ENCODE measurements around the gene KLHL36. TPM values are rescaled to one million over a fixed set of nuclear protein-coding genes. Genes with fewer than 3 reads are reported as not detected.
"Not testable (repeated sequence)": the region's sequence is repeated elsewhere in the genome, so short reads cannot be mapped to it uniquely, and the experiment has no call there.

KLHL36 gene
- total and polyA plus RNA-seq, 4 donors = 11.5 to 53.6 (median 16.9) TPM

DNA sequence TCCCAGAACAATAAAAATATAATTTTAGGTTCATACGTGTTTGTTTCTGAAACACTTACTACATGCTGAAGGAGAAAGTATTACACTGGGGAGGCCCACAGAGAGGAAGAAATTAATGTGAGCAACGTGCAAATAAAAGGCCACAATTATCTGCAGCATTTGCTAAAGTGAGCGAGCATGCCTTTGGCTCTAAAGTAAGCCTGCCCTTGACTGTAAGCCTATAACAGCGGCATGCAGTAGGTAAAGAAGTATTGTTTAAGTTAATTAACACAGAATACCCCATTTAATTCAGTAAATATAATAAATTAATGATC, 17.2 kb upstream of the KLHL36 start:
- H3K9ac ChIP-seq (ENCODE audit: low read depth in 1 of 2, low read length in 2 of 2) = no peak overlapping the region
- TF ChIP-seq FOXA2 (IDR thresholded peaks at IDR 0.05) = no peak
- no peak for TF ChIP-seq RAD21 (IDR thresholded peaks at IDR 0.05)
- TF ChIP-seq JUND (IDR thresholded peaks at IDR 0.05) = no peak
- TF ChIP-seq REST (IDR thresholded peaks at IDR 0.05) = no peak
- no peaks in the 10 kb centered on the region for H3K27me3 ChIP-seq (ENCODE audit: control insufficient read depth in 4 of 4, insufficient read depth in 4 of 4, low read length in 3 of 4)
- WGBS = 92% methylated on average over 4 of the region's 4 CpGs
- no peak overlapping the region for H3K4me3 ChIP-seq (ENCODE audit: low read depth in 1 of 3, low read length in 3 of 3)
- no peak overlapping the region for H3K27ac ChIP-seq (ENCODE audit: low read depth in 1 of 2, low read length in 2 of 2)
- no peak for DNase-seq (ENCODE audit: low spot score)
- H3K9me3 ChIP-seq (ENCODE audit: control insufficient read depth in 4 of 4, low read length in 3 of 4) = no peaks in the 10 kb centered on the region
- peaks cover 2 to 10% (median 6%) of the 10 kb centered on the region in 4 donors for H3K4me1 ChIP-seq (ENCODE audit: control insufficient read depth in 4 of 4, insufficient read depth in 4 of 4, low read length in 3 of 4)
- H3K36me3 ChIP-seq (ENCODE audit: control insufficient read depth in 4 of 4, insufficient read depth in 3 of 4, low read depth in 1 of 4, low read length in 3 of 4) = no peaks in the 10 kb centered on the region

GRCh38 chr16:84631886-84632285, 16.4 kb upstream of the KLHL36 start:
- DNase-seq (ENCODE audit: low spot score) = no peak
- H3K4me3 ChIP-seq (ENCODE audit: low read depth in 1 of 3, low read length in 3 of 3) = no peak overlapping the region
- no peaks in the 10 kb centered on the region for H3K36me3 ChIP-seq (ENCODE audit: control insufficient read depth in 4 of 4, insufficient read depth in 3 of 4, low read depth in 1 of 4, low read length in 3 of 4)
- H3K4me1 ChIP-seq (ENCODE audit: control insufficient read depth in 4 of 4, insufficient read depth in 4 of 4, low read length in 3 of 4) = peaks cover 2 to 10% (median 6%) of the 10 kb centered on the region in 4 donors
- H3K27ac ChIP-seq (ENCODE audit: low read depth in 1 of 2, low read length in 2 of 2) = no peak overlapping the region
- H3K9me3 ChIP-seq (ENCODE audit: control insufficient read depth in 4 of 4, low read length in 3 of 4) = no peaks in the 10 kb centered on the region
- no peak overlapping the region for H3K9ac ChIP-seq (ENCODE audit: low read depth in 1 of 2, low read length in 2 of 2)
- TF ChIP-seq JUND (IDR thresholded peaks at IDR 0.05) (no peak), RXRA (IDR thresholded peaks at IDR 0.05) (no peak), REST (IDR thresholded peaks at IDR 0.05) (no peak), FOXA1 (IDR thresholded peaks at IDR 0.05) (no peak), HNF4A (conservative IDR thresholded peaks at IDR 0.05) (no peak), GABPA (IDR thresholded peaks at IDR 0.05 in 1 of 2, conservative IDR thresholded peaks at IDR 0.05 in 1 of 2) (no peak), HNF4G (IDR thresholded peaks at IDR 0.05) (no peak), NR2F2 (IDR thresholded peaks at IDR 0.05) (no peak), RAD21 (IDR thresholded peaks at IDR 0.05) (no peak), SP1 (IDR thresholded peaks at IDR 0.05) (no peak), EGR1 (IDR thresholded peaks at IDR 0.05; ENCODE audit: low read depth in 2 of 2) (no peak), FOXA2 (IDR thresholded peaks at IDR 0.05) (no peak), YY1 (IDR thresholded peaks at IDR 0.05) (no peak), TAF1 (conservative IDR thresholded peaks at IDR 0.05) (no peak), ATF3 (IDR thresholded peaks at IDR 0.05) (no peak)
- TF ChIP-seq, protein P1, sequence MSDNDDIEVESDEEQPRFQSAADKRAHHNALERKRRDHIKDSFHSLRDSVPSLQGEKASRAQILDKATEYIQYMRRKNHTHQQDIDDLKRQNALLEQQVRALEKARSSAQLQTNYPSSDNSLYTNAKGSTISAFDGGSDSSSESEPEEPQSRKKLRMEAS (IDR thresholded peaks at IDR 0.05) = no peak
- no peaks in the 10 kb centered on the region for H3K27me3 ChIP-seq (ENCODE audit: control insufficient read depth in 4 of 4, insufficient read depth in 4 of 4, low read length in 3 of 4)
- 86% methylated on average over 6 of the region's 6 CpGs for WGBS

GRCh38 chr16:84632862-84633261, 15.4 kb upstream of the KLHL36 start:
- not testable (repeated sequence) for H3K27ac ChIP-seq (ENCODE audit: low read depth in 1 of 2, low read length in 2 of 2); DNase-seq (ENCODE audit: low spot score)
- WGBS = 96% methylated on average over 7 of the region's 7 CpGs

More at GRCh38 chr16:84632862-84633261, 15.4 kb upstream of the KLHL36 start:
- H3K4me3 ChIP-seq (ENCODE audit: low read depth in 1 of 3, low read length in 3 of 3); H3K4me1 ChIP-seq (ENCODE audit: control insufficient read depth in 4 of 4, insufficient read depth in 4 of 4, low read length in 3 of 4); H3K36me3 ChIP-seq (ENCODE audit: control insufficient read depth in 4 of 4, insufficient read depth in 3 of 4, low read depth in 1 of 4, low read length in 3 of 4); H3K9ac ChIP-seq (ENCODE audit: low read depth in 1 of 2, low read length in 2 of 2); H3K9me3 ChIP-seq (ENCODE audit: control insufficient read depth in 4 of 4, low read length in 3 of 4); H3K27me3 ChIP-seq (ENCODE audit: control insufficient read depth in 4 of 4, insufficient read depth in 4 of 4, low read length in 3 of 4): not testable (repeated sequence)

All from liver (tissue), 9 donors.